ENCODE data around the gene C6orf136.

Gene C6orf136

DNA sequence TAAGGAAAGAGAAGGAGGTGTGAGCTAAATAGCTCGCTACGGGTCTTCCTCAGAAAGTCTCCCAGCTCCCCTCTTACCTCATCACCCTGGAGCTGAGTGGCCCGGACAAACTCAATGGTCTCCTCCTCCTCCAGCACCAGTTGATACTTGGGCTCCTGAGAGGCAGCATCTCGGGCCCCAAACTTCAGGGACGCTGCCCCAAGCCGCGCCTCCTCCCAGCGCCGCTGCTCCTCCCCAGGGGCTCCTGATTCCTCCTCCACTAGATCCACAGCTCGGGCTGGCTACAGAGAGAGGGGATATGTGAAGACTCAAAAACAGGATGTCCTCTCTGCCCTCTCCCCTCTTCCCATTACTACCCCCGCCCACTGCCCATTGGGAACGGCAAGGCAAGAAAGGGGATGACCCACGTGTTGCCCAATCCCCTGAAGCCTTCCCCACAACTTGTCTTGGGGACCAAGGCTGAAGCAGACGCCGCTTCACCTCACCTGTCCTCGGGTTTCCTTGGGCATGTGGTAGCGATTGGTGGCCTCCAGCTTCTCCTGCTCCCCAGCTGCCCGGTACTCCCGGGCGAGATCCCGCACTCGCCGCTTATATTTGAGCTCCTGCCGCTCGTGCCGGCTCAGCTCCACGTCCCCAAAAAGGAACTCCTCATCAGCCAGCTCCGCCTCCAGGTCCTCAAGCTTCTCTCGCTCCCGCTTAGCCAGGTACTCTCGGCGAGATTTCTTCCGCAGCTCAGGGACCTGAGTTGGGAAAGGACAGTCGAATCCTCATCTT, 18.2 kb downstream of the C6orf136 start:
- no peak for DNase-seq

DNA sequence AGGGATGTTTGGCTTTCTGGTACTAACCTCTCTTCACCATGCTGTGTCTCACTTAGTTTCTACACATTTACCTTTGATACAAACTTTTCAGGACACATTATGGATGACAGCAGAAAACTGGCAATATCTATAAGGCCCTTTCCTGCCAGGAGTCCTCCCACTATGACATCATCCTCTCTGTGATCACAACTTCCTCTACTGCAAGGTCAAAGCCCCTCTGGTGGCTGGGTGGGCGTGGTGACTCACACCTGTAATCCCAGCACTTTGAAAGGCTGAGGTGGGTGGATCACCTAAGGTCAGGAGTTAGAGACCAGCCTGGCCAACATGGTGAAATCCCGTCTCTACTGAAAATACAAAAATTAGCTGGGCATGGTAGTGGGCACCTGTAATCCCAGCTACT, 19.4 kb downstream of the C6orf136 start:
- peak; percentile 31 for DNase-seq

DNA sequence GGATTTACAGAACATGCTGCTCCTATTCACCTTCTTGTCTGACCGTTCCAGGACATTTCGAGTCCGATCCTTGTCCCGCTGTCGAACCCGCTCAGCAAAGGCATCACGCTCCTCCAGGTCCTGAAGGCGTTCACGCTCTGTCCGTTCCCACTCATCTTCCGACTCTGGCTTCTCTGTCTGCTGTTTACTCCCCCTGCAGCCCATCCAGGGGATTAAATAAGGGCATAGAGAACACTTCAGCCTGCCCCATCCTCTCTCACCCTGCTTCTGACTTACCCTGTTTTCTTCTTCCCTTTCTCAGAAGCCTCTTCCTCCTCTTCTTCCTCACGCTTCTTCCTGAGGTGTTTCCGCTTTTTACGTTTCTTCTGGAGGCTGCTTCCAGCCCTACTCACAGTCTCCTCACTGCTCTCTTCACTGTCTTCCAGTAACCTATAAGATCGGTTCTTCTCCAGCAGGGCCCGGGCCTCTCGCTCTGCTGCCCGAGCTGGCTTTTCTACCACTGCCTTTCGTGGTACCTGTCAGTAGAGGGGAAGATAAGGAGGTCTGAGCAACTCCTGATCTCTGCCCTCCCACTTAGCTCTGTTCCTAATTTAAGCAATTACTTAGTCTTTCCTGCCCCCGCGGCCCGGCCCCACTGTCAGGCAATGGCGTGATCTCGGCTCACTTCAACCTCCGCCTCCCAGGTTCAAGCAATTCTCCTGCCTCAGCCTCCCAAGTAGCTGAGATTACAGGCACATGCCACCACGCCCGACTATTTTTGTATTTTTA, 24.0 kb downstream of the C6orf136 start:
- DNase-seq, result no peak

DNA sequence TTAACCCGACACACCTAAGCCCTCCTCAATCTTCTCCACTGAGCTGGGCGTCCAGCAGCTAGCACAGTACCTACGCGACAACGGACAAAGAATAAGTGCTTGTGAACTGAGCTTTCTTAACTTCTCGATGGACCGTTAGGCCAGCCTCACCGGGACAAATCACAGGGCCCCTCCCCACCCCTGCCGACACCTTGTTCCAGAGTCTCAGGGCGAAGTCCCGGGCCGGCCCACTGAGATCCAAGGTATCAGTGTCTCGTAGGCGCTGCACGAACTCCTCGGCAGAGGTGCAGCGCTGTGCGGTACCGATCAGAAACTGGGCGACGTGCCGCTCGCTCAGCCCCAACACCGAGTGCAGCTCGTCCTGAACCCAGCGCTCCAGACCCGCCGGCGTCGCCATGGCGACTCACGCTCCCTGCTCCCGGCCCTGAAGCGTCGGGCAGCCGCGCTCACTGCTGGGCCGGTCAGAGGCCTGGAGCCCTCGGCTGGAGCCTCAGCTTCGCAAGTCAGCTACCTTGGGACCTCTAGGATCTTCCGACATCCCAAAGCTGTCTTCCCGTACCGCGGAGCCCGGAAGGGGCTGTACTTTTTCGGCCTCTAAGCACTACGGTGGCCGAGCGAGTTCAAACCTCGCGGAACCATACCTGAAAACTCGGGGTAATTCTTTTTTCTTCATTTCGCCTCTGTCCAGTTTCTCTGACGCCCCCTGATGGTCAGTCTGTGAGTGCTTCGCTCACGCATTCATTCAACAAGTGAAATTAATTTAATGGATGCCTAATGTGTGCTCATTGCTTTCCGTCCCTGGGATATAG, 25.7 kb downstream of the C6orf136 start, which contains the start of gene DHX16:
Gene DHX16, minus strand, starts transcription at position 562 of the 809 bp plus-strand sequence. Its CDS starts 165 bp downstream, at position 397.
- DNase-seq, result peak; percentile 98

DNA sequence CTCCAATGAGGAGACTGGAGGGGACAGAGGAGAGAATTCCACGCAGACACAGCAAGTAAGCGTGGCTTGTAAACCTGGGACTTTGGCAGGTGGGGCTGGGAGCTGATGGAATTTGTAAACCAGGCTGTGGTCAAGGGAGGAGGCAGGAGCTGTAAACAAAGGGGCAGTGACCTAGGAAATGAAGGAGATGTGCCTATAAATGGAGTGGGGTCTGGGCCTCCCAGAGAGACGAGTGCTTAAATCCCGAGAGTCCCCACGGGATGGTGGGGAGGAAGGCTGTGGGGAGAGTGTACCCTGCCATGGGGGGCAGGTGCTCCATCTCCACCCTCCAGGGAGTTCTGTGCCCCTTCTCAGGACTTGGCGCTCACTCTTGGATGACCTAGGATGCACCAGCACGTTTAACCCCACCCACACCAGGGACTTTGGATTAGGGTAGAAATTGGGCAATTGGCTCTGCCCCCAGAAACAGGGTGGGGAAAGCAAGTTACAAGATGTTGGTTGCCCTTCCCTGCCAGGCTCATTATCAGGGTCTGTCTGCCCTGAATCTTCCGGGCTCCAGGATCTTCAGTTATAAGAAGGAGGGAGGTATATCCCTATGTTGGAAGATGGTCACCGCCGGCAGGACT, 29.8 kb downstream of the C6orf136 start:
- DNase-seq, result no peak

DNA sequence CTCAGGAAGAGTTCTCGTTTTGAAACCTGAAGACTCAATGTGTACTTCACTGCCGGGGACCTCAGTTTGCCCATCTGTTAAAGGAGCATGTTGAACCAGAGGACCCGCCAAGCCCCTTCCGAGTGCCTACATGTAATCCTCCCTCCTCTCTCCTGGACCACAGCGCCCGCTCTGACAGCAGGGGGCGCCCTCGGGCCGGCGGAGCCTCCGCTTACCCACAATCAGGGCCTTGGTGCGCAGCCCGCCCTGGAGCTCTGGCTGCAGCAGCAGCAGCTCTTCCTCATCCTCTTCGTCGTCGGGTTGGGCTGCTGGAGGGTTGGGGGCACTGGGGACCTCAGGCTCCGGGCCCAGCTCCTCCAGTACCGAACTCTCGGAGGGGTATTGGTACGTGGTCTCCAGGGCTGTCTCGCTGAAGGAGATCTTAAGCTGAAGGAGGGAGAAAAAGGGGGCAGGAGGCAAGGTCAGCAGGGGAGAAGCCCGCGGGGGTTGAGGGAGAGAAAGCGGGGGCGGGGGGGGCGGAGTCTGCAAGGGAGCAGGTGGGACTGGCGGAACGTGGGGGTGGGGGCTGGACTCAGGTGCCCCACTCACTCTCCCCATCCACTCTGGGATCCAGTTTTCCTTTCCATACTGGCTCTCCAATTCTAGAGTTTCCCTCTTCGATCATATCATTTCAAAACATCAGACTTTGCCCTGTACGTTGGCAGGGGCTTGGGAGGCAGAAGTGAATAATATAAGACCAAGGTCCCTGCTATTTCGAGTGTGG, 32.2 kb downstream of the C6orf136 start:
- DNase-seq, result peak; percentile 95

DNA sequence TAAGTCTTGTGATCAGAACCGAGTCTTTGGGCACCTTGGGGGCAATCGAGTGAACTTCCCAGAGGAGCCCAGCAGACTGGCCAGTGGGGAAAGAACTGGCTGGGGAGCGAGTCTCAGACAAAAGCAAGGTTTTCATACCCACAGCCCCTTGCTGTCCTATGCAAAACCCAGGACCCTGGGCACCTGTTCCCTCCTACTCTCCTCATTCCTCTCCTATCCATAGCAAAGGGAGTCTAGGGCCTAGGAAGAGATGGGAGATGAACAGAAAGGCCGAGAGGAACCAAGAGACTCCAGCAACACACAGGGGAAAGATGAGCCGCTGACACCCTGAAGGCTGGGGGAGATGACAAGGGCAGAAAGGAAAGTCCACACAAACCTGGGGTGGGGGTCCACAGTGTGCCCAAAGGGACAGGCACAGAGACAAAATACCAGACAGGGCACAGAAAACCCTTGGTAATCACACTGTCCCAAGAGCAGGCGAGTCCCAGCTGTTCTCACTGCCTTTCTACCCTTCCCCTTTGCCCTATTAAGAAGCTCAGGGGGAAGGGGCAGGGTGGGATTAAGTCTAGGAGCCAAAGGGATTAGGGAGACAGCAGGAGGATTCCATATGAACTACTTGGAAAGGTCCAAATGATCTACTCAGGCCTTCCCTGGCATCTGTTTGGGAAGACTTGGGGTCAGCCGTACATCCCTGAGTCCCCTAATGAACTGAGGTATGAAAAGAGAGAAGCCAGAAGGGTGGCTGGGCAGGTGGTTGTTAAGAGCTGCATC, 33.0 kb downstream of the C6orf136 start:
- no peak for DNase-seq

DNA sequence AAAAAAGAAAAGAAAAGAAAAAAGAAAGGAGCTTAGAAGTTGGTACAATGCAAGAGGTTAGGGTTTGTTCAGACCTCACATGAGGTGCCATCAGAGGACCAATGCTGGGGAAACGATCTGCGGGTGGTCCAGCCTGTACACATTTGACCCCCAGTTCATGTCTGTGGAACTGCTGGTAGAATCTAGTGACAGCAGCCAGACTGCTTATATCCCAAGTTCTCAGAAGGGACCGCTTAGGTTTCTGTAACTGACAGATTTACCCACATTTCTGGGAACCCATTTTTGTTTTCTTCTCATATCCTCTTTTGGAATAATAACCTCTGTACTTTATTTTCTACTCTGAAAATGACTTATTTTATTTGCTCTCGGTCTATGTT, 34.8 kb downstream of the C6orf136 start:
- DNase-seq, result no peak

DNA sequence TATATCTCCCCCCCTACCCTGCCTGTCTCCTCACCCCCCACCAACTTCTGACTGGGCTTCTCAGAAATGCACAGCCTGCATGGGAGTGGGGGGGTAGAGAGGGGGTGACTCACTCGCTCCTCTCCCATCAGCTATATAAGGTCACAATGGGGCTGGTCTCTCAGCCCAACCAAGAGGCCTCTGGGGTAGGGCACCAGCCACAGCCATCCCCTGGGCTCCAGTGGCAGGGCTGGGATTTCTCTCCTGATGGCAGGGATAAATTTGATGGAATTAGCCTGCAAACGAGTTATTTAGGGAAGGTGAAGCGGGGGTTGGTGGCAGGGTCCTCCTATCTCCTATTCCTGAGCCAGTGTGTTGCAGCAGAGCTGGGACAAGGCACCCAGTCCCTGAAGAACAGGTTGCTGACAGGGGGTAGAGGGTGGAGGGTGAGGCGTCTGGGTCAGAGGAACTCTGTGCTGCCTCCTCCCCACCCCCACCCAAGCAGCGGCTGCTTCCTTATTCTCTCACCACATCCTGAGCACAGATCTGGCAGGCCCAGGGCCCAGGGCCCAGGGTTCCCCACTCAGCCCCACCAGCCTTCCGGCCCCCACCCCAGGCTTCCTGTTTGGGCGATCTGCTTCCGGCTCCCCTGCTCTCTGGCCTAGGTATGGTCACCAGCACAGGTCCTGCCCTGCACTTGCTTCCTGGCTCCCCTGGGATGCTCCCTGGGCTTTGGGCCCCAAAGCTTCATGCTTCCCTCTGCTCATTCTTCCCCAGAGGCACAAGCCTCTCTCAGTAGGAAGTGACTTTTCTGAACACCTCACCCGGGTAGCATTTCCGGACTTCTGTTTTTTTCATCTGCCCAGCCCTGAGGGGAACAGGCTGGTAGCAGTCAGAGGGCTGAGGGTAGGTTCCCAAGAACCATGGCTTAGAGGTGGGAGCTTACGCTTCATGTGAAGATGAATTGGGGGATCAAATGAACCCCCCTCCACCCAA, 35.5 kb downstream of the C6orf136 start:
- DNase-seq, result peak; percentile 97

DNA sequence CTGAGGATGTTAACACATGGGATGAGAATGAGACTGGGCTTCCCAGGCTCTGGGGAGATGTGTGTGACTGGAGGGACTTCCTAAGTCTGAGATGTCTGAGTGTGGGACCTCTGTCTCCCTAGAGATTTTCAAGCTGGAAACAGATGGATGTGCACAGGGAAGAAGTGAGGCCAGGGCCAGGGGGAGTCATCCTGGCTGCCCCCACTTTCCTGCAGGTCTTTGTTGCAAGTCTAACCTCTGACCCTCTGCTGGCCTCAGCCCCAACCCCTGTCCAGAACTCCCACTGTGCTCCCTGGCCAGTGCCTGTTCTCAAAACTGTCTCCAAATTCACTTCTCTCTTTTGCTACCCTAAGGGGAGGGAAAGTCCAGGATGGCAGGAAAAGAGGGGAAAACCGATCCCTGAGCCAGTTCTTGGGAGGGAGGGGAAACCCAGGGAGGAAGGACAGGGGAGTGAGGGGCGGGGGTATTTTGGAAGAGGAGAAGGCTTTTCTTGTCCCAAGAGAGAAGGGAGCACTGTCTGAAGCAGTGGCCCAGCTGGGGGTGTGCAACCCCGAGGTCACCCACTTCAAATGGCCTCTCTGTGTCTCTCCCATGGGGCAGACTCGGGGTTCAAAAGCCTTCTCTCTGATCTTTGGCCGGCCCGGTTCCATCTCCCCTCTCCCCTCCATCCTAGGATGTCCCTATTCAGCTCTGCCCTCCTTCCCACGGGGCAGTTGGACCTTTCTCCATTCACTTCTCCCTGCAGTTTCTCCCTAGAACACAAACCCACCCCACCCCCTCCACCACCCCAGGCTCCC, 36.4 kb downstream of the C6orf136 start:
- no peak for DNase-seq

DNA sequence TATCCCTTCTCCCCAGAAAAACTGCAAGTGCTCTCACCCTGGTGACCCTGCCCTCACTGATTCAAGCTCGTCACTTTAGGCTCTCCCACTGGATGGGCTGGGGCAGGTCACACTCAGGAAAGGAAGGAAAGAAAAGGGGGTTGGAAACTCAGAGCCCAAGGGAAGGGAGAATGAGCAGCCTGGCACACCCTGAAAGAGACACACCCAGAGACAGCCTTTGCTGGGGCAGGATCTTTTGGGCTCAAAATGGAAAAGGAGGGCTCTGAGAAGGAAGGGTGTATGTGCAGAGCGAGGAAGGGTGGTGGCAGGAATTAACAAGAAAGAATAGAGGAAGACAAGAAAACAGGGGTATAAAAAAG, 37.0 kb downstream of the C6orf136 start:
- DNase-seq, result peak; percentile 59

DNA sequence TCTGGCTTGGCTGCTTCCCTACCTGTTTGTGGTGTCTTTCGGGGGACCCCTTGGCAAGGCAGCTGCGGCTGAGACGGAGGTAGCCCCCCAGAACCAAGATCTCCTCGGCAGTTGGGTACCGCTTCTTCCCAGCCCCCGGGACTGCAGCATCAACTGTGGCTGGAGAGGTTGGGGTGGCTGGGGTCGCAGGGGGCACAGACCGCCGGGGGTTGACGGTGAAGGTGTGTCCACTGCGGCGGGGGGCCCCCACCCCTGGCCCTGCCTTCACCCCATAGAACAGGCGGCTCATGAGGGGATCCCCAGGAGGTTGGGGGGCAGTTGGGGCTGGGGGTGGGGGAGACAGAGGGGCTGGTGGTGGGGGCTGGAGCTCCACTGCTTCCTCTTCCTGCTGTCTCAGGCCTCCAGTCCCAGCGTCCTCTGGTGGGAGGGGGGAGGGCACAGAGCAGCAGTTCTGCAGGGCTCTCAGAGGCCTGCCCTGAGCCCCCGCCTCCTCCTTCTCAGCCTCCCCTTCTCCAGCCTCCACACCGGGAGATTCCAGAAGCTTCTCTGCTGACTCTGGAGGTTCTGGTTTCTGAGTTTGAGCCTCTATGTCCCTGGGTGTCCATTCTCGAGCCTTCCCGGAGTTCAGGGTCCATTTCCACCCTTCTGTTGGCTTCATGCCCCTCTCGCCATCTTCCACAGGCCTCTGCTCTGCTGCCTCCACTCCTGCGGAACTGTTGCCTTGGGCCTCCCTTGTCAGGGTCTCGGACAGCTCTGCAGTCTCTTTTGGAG, 37.6 kb downstream of the C6orf136 start:
- peak; percentile 86 for DNase-seq

DNA sequence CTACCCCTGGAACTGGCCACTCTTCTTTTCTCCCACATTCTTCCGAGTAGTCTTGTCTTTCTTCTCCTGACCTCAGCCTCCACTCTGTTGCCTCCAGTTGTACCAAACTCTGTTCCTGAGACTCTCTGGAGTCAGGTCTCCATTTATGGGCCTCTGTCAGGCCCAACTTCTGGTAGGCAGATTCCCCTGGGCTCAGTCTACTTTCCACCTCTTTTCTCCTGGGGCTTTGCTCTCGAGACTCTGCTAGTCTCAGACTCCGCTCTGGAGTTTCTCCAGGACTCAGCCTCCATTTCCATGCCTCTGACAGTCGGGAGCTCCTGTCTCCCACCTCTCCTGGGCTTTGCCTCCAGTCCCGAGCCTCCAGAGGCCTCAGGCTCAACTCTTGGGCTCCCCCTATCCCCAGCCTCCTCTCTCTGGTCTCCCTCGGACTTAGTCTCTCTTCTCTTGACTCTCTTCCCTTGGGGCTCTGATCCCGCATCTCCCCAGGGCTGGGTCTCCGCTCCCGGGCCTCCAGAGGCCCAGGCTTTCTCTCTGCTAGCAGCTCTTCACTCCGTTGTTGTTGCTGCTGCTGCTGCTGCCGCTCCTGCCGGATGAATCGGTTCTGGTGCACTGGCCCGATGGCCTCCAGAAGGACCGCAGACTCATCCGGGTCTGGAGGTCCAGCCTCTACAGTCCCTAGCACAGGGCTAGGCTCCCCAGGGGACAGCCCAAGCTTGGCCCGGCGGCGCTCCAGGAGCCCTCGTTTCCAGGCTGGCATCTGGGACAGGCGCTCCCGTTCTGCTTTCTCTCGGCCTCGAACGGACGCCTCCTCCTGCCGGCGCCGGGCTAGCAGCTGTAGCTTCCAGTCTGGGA, 38.5 kb downstream of the C6orf136 start:
- DNase-seq, result peak; percentile 46

DNA sequence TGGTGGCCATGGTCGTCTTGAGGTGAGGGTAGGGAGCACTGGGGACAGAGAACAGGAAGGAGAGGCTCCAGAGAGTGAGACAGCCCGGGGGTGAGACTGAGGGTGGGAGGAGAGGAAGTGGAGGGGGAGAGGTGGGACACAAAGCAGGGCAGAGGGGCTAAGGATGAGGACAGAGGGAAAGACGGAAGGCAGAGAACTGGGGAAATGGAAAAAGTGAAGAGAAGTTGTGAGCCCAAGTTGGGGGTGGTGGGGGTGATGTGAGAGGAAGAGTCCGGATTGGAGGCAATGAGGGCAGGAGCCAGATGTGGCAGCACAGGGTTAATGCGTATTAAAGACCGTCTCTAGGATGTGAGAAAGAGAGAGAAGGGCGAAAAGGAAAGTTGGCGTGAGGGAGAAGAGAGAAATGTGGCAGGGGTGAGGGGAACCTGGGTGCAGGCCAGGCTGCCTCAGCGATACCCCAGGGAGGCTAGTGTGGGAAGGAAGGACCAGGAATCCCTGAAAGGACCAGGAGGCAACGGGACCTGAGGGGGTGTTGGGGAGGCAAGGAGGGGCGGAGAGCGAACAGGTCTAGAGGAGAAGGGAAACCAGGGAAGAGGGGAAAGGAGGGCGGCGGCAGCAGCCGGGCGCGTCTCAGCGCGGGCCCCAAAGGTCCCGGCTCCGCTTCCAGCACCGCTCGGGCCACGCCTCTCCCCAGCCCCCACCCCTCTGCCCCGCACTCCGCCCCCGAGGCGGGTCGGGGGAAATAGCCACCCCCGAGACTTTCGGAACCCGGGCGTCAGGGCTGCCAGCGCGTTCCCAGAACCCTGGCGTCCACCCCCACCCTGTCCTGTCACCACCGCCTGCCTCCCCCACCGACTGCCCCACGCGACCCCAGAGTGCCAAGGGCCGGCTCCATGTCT, 39.3 kb downstream of the C6orf136 start, which contains the start of gene PPP1R18:
Gene PPP1R18, minus strand, starts transcription at position 637 of the 899 bp plus-strand sequence. Its CDS starts 627 bp downstream, at position 10.
- DNase-seq, result peak; percentile 85

DNA sequence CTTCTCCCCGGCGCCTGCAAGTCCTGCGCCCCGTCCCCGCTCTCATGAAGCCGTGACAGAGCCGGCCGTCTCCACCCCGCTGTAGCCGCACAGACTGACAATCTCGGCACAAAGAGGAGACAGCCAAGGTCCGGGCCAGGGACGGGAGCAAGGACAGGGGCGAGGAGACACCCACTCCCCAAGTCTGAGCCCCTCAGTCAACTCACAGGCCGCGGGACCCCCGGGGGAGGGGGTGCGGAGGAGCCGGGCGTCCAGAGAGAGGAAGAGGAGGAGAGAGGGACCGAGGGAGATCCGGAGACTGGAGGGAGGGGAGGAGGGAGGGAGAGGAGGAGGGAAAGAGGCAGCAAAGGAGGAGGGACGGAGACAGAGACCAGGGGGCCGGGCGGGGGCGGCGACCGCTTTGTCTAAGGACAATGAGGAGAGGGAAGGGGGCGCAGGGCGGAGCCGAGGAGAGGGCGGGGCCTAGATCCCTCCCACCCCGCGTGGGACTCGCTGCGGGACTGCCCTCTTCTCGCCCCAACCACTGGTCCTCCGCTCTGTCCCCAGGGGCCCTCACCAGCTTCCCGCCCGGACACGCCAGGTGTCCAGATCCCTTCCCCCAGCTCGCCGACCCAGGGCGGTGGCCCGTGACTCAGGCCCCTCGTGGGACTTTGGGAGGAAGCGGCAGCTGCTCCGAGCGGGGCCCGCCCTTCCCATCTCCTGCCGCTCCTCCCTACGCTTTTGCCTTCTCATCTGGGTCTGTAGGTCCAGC, 40.1 kb downstream of the C6orf136 start:
- peak; percentile 91 for DNase-seq

Data from OCI-M1 (cell line).